Middle frontal gyrus (tissue), 1 donor: ENCODE data around the gene TPI1.
"Not testable (repeated sequence)": the region's sequence is repeated elsewhere in the genome, so short reads cannot be mapped to it uniquely, and the experiment has no call there.

Experiments
- DNase-seq: peaks from one replicate; pipeline ENCODE4 v3.0.0-alpha.2; 2015; ENCODE audit warnings: low spot score; ENCODE audit errors: extremely low spot score

The TPI1 gene

GRCh38 chr12:6890789-6891645 lies 23.7 kb downstream of the TPI1 start:
- peak; percentile 97 for DNase-seq

- no peak for DNase-seq
Measured at GRCh38 chr12:6891646-6892001, 24.3 kb downstream of the TPI1 start.

DNA sequence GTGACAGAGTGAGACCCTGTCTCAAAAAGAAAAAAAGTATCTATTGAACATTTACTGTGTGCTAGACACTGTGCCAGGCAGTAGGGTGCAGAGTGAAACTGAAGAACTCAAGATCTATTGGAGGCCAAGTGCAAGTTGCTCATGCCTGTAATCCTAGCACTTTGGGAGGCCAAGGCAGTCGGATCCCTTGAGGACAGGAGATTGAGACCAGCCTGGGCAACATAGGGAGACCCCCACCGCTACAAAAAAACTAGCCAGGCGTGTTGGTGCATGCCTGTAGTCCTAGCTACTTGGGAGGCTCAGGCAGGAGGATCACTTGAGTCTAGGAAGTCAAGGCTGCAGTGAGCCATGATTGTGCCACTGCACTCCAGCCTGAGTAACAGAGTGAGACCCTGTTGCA lies 25.4 kb downstream of the TPI1 start:
- not testable (repeated sequence) for DNase-seq

GRCh38 chr12:6894321-6894720 lies 27.0 kb downstream of the TPI1 start:
- no peak for DNase-seq

DNA sequence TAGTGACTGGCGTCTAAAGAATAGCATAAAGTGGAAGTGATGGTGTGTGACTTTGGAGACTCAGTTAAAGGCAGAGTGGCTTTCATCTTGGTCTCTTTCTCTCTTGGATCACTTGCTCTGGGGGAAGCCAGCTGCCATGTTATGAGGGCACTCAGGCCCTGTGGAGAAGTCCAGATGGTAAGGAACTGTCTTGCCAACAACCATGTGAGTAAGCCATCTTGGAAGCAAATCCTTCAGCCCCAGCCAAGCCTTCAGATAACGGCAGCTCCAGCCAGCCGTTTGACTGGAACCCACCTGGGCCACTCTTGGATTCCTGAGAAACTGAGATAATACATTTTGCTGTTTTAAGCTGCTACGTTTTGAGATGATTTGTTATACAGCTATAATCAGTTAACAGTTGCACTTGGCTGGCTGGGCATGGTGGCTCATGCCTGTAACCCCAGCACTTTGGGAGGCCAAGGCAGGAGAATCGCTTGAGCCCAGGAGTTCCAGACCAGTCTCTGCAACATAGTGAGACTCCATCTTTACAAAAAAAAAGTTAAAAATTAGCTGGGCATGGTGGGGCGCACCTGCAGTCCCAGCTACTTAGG lies 29.6 kb downstream of the TPI1 start:
- no peak for DNase-seq

DNA sequence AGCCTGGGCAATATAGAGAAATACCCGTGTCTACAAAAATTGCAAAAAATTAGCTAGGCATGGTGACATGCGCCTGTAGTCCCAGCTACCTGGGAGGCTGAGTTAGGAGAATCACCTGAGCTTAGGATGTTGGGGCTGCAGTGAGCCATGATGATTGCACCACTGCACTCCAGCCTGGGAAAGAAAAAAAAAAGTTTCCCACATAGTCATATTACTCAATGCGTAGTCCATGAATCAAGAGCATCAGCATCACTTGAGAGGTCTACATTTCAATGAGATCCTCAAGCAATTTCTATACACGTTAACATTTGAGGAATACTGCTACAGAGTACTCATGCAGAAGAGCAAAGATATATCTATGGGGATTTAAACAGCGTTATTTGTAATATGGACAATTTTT lies 32.1 kb downstream of the TPI1 start:
- DNase-seq = no peak

DNA sequence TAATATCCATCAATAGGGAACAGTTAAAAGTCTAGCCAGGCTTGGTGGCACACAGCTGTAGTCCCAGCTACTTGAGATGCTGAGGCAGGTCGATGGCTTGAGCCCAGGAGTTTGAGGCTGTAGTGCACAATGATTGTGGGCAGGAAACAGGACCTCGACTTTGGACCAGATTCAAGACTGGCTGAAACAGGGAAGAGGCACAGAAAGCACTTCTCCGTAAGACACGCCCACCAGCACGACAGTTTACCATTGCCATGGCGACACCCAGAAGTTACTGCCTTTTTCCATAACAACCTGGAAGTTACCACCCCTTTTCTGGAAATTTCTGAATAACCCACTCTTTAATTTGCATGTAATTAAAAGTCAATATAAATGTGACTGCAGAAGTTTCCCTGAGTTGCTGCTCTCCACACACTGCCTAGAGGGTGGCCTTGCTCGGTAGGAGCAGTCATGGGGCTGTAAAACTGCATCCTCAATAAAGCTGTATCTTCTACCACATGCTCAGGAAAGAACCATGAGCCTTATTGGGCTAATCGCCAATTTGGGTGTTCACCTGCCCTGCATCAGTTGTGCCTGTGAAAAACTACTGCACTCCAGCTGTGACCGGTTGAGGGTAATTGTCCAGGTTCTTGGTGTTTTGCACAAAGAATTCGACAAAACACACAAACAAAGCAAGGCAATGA lies 32.6 kb downstream of the TPI1 start:
- DNase-seq = no peak

GRCh38 chr12:6902448-6902847 lies 35.1 kb downstream of the TPI1 start:
- DNase-seq = no peak

DNA sequence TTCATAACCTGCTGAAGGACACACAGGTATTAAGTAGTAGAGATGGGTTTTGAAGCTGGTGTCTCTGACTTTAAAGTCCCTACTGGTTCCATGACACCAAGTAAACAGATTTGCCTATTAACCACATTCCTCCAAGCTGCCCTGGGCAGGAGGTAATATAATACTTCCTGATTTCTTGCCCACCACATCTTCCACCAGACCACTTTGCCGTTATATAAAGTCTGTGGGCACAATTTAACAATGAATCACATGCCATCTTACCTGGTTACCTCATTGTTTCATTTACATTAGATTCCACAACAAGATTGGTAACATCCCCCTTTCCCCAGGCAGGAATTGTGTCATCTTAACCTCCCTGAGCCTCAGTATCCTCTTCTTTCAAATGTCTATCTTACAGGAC lies 36.4 kb downstream of the TPI1 start:
- DNase-seq = no peak

DNA sequence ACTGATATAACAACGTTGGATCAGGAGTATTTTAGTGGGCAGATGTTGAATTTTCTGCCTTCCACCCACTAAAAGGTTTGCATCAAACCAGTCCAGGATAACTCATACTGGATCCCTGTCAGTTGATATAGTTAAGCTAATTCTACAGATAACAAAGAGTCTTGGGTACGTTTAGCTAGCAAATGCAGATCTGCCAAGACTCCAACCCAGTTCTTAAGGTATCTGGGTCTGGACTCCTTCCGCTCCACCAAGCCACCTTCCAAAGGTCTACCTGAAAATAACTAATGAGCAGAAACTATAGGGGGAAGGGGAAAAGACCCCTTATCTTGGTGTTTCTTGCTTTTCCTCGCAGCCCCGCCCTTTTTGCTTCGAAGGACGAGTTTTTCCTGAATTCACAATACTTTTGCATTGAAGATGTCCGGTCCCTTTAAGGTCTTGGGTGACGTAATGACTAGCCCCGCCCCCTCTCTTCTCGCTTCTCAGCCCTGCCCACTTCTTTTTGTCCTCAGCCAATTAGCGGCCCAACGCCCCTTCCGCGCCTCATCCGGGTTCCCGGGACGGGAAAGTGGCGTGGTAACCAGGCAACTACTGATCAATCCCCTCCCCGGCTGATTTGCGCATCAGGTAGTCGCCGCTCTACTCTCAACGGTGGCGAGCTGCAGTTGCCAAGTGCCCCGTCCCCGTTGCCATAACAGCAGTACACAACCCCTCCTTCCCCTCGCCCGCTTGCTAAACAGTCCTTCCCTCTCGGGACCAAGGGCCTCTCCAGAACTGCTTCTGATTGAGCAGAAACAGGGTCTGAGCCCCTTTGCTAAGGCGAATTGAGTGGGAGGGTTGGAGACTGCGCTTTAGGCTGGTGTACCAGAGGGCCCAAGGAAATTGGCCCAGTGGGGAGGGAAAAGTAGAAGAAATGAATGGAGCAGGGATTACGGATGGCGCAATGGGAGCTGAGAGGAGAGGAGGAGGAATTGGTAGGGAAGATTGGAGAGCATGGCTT lies 37.2 kb downstream of the TPI1 start, which contains the start of gene LRRC23:
Gene LRRC23, plus strand, starts transcription at position 543 of the 997 bp plus-strand sequence. CDS start 812 bp downstream, outside the sequence.
- DNase-seq = peak; percentile 91

- DNase-seq = no peak
Measured at GRCh38 chr12:6905414-6906040, 38.2 kb downstream of the TPI1 start.

DNA sequence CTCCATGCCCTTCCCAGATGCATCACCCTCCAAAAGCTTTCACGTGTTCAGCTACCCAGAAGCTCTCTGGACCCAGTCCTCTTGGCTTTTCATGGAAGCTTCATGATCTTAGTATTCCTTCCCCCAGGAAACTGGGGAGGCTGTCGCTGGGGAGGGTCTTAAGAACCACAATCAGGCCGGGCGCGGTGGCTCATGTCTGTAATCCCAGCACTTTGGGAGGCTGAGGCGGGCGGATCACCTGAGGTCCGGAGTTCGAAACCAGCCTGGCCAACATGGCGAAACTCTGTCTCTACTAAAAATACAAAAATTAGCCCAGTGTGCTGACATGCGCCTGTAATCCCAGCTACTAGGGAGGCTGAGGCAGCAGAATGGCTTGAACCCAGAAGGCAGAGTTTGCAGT lies 40.8 kb downstream of the TPI1 start:
- DNase-seq = not testable (repeated sequence)

DNA sequence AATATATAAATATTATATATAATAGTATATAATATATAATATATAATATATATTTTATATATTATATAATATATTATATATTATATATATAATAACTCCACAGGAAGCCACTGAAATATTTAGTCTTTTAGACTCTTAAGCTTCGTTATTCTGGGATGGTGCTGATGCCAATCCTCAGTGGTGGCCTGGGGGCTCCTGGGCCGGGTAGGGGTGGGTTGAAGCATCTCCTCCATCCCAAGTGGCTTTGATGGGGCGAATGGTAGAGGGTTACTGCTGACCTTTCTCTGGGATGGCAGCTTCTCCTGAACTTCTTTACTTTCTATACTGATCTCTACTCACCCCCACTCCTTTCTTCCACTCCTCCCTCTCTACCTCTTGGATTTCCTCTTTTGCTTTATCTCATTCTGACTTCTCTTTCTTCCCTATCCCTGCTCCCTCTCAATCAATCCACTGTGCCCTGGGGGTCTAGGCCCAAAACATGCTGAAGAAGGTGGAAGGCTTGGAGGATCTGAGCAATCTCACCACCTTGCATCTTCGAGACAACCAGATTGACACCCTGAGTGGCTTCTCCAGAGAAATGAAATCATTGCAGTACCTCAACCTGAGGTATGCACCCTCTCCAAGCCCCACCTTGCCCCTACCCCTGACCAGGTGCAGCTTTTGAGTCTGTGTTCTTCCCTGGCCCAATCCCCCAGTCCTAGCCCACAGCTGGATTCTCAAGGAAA lies 42.3 kb downstream of the TPI1 start:
- DNase-seq = no peak

DNA sequence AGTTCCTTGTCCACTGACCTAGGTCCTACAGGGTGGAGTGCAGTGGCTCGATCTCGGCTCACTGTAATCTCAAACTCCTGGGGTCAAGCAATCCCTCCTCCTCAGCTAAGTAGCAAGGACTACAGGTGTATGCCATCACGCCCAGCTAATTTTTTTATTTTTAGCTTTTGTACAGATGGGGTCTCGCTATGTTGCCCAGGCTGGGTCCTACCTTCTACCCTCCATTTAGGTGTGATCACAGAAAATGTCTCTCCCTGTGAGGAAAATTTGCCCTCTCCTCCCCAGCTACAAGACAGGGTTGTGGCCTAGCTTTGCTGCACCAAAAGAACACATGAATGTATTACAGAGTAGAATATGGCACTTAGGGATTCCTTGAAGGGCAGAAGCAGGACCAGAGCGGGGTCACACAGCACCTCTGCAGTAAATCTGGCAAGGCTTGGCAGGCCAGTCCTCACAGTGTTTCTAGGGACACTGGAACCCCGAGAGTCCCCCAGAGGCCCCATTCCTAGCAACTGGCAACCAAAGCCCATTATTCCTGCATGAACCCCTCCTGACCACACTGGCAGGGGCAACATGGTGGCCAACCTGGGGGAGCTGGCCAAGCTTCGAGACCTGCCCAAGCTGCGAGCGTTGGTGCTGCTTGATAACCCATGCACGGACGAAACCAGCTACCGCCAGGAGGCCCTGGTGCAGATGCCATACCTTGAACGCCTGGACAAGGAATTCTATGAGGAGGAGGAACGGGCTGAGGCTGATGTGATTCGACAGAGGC lies 45.0 kb downstream of the TPI1 start:
- no peak for DNase-seq

DNA sequence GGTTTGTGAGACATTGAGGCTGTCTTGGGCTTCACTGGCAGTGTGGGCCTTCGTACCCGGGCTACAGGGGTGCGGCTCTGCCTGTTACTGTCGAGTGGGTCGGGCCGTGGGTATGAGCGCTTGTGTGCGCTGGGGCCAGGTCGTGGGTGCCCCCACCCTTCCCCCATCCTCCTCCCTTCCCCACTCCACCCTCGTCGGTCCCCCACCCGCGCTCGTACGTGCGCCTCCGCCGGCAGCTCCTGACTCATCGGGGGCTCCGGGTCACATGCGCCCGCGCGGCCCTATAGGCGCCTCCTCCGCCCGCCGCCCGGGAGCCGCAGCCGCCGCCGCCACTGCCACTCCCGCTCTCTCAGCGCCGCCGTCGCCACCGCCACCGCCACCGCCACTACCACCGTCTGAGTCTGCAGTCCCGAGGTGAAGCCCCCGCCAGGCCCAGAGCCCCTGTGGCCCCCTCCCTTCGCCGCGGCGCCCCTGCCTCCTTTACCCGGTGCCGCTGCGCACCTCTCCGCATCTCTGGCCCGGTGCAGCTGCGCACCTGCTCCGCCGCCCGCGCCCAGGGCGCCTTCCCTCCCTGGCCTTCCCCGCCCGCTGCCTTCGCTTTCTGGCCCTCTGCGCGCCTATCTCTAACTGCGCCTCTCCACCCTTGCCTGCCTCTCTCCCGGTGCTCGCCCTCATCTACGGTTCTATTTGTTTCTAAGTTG lies 47.1 kb downstream of the TPI1 start, which contains the start of gene ENO2:
Gene ENO2, plus strand, starts transcription at position 335 of the 701 bp plus-strand sequence. CDS start 1,253 bp downstream, outside the sequence.
- DNase-seq = no peak

DNA sequence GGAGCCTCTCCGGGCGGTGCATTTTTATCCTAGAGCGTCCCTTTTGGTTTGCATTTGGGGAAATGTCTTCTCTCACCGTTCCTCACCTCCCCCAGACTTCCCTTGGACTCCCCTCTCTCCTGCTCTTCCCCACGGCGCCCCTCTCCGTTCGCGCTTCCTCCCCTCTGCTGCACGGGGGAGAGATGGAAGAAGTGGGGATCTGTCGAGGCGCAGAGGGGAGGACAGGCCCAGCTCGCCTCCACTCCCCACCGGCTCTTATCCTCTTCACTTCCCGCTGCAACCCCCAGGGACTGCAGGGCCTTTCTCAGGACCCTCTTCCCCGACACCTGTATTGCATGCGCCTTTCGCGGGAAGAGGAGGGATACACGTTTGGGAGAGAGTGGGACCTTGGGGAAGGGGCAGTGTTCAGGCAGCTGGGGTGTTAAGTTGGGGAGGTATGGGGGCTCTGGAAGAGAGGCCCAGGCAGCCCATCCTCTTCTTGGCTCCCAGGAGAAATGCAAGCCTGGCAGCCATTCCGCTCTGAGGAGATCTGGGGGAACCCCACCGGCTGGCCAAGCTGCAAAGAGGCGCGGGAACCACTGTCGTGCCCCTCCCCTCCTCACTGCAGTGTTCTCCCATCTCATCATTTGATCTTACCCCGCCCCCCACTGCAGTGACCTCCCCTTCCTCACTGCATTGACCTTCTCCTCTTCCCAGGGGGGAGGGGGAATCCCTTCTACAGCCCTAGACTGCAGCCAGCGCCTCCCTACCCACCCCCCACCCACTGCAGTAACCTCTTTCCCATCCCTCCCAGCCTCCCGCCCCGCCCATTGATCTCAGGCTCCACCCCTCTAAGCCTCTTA lies 47.8 kb downstream of the TPI1 start:
- DNase-seq = no peak

DNA sequence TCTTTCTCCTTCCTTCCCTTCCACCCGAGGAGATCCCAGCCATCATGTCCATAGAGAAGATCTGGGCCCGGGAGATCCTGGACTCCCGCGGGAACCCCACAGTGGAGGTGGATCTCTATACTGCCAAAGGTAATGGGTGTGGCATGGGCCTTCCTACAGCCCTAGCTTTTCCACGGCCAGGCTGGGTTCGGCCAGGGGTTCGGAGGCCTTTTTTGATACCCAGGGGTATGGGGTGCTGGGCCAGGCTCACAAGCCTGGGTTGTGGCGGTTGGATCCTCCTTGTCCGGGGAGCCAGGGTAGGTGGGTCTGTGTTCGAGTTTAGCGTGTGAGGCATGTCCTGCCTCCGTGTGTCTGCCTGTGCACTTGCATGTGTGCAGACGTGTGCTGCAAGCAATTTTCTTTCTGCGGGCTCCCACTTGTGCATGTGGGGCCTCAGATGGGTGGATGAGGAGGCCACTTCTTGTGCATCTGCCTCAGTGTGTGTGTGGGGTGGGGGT lies 48.5 kb downstream of the TPI1 start:
- no peak for DNase-seq
